ENCODE data around the gene ALG6.
A peak's percentile ranks its signal among the peaks of the same experiment; 100 is the strongest.

The ALG6 gene

GRCh38 chr1:63367215-63368103 is at the start of gene ALG6:
Gene ALG6, plus strand, starts transcription at chr1:63367627. Its CDS starts 3,351 bp downstream, at chr1:63370978.
- DNase-seq (ENCODE audit: low read depth): peak; percentile 84

- DNase-seq (ENCODE audit: low read depth): no peak
Measured at GRCh38 chr1:63317817-63318152, 49.6 kb upstream of the ALG6 start.

DNA sequence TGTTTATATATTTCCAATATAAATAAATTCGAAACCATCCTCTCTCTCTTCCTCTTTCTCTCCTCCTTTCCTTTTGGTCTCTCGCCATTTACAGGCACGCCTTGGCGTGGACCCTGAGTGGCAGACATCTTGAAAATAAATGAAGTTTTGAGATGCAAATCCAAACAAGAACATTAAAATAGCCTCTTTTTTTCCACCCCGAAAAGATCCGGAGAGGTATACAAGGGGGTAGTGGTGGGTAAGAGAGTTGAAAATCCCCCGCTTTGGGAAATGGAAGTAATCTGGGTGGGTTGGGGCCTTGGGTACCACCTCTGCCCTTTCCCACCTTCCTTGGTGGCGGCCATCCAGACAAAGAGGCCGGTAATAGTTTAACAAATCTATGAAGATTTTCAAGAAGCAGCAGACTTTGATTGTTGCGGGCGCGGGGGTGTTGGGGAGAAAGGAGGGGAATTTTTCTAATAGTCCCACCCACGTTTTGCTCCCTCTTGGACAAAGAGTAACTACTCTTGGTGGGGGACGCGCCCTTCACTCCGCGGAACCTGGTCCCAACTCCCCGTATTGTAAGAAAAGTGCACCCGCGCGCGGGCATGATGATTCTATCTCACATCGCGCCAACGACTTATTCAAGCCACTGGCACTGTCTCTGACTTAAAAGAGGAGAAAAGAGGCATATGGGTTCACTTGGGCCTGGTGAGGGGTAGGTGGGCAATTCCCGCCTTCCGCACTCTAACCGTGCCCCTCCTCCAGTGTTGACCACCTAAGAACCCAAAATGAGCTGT is 49.0 kb upstream of the ALG6 start:
- no peak for DNase-seq (ENCODE audit: low read depth)

GRCh38 chr1:63319046-63320021 is 48.1 kb upstream of the ALG6 start:
- no peak for DNase-seq (ENCODE audit: low read depth)

DNA sequence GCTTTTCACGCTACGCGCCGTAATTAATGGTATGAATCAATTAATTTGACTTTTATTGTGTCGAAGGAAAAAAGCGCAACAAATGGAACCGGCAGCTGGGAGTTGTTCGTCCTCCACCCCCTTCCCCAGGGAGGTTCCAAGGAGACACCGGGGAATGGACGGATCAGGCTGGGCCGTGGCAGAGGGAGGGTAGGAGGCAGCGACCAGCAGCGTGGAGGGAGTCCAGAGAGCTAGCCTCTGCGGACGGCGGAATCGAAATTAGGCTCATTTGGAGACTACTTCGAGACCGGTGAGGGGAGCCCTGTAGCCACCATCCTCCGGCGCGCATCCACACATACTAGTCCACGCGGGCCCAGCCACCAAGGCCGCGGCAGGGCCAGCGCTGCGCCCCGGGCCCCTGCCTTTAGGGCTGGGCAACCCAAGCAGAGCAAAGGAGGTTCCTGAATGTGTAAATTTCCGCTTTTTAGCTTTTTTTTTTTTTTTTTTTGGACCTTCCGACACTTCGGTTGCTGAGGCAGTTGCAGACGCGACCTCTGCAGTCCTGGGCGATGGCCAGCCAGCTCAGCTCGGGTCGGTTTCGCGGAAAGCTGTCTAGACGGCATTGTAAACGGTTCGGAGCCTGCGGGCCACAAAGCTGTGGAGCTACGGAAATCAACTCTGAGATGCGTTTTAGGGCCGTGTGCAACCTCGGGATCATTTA is 47.3 kb upstream of the ALG6 start:
- no peak for DNase-seq (ENCODE audit: low read depth)

- no peak for DNase-seq (ENCODE audit: low read depth)
Measured at GRCh38 chr1:63321066-63321784, 46.2 kb upstream of the ALG6 start.

DNA sequence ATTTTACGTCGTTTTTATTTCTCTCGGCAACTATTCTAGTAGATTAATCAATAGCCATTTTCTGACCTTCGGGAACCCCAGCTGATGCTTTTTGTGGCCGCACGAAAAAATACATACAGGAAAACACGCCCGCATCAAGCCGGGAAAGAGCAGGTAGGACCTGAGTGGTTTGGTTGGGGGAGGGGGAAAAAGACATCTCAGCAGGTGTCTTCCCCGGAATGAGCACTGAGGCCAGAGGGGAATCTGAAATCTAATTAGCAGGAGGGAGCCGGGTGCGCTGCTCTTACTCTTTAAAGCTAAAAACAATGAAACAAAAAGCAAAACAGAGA is 45.7 kb upstream of the ALG6 start:
- no peak for DNase-seq (ENCODE audit: low read depth)

- DNase-seq (ENCODE audit: low read depth): no peak
Measured at GRCh38 chr1:63322114-63322943, 45.1 kb upstream of the ALG6 start, which contains the start of gene FOXD3. Gene FOXD3, plus strand, starts transcription at chr1:63322567. Its CDS starts 492 bp downstream, at chr1:63323059.

- no peak for DNase-seq (ENCODE audit: low read depth)
Measured at GRCh38 chr1:63322944-63323864, 44.2 kb upstream of the ALG6 start.

DNA sequence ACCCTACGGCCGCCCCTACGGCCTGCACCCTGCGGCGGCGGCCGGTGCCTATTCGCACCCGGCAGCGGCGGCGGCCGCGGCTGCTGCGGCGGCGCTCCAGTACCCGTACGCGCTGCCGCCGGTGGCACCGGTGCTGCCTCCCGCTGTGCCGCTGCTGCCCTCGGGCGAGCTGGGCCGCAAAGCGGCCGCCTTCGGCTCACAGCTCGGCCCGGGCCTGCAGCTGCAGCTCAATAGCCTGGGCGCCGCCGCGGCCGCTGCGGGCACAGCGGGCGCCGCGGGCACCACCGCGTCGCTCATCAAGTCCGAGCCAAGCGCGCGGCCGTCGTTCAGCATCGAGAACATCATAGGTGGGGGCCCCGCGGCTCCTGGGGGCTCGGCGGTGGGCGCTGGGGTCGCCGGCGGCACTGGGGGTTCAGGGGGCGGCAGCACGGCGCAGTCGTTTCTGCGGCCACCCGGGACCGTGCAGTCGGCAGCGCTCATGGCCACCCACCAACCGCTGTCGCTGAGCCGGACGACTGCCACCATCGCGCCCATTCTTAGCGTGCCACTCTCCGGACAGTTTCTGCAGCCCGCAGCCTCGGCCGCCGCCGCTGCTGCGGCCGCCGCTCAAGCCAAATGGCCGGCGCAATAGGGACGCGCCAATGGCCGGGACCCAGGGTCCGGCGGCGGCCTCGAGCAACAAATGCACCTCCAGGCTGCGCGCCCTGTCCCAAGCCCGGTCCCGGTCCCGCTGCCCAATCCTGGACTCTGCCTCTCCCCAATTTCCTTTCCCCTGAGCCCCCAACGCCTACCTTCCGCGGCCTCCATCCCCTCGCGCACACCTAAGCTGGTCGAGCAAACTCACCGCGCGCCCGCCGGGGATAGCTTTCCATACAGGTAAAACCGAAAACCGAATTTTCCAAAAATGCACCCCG is 43.3 kb upstream of the ALG6 start:
- DNase-seq (ENCODE audit: low read depth): no peak

DNA sequence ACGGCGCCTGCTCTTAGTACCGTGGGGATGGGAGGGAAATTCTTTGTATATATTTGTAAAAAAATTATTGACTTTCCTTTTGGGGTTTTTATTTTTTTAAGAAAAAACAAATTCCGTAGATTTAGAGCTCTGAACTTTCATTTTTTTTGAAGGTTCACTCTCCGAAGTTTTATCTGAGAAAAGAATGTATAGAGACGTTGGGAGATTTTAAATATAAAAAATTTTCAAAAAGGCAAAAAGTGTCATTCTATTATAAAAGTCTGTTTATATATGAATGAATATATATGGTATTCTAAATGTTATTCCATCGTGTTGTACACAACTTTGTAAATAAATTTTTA is 42.7 kb upstream of the ALG6 start:
- DNase-seq (ENCODE audit: low read depth): no peak

- no peak for DNase-seq (ENCODE audit: low read depth)
Measured at GRCh38 chr1:63325279-63325985, 42.0 kb upstream of the ALG6 start.

DNA sequence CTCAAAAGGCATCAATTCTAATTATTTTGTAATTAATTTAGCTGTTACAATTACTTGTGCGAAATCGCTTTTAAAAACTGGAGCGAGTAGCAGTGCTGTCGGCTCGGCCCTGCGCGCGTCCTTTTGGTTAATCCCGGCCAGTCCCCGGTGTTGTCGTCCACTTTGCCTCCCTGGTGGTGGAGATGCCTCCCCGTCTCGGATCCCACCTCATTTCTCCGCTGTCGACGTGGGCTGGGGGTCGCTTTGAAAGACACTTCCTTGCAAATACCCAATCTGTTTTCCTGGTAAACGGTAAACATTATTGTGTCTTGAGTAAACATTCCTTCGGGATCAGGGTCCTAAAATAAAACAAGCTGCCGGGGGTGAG is 41.3 kb upstream of the ALG6 start:
- no peak for DNase-seq (ENCODE audit: low read depth)

GRCh38 chr1:63326473-63327380 is 40.7 kb upstream of the ALG6 start:
- DNase-seq (ENCODE audit: low read depth): no peak

DNA sequence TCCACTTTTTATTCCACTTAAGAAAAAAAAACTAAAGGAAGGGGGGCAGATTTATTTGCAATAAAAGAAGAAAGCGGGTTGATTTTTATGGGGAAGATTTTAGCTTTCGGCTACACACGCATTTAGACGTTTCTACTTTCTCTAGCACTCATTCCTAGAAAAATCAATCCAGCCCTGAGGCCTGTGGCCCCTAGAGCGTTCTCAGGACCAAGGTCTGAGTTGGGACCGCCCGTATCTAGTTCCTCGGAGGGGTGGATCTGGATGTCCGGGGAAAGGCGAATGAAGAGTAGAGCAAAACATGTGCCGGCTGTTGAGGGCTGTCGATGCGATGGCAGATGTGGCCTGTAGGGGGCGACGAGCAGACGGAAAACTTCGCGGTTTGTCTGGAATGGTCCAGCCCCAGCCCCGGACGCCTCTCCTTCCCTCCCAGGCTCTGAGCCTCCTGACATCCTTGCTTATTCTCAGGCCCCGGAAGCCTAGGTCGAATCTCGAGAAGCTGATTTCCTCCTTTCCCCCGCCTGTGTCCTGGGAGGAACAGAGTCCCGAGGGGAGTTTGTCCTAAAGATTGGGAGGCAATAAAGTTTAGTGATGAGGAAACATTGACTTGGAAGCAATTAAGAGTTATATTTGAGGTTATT is 39.9 kb upstream of the ALG6 start:
- no peak for DNase-seq (ENCODE audit: low read depth)

- DNase-seq (ENCODE audit: low read depth): no peak
Measured at GRCh38 chr1:63328122-63328521, 39.3 kb upstream of the ALG6 start.
